Endothelial cell (in vitro differentiated cells): ENCODE measurements around the gene TSPYL4. TPM values are rescaled to one million over a fixed set of nuclear protein-coding genes. Genes with fewer than 3 reads are reported as not detected.
"Not testable (repeated sequence)": the region's sequence is repeated elsewhere in the genome, so short reads cannot be mapped to it uniquely, and the experiment has no call there.

Experiments used
- DNase-seq: peaks from one replicate; pipeline ENCODE4 v3.0.0; 2021; ENCODE audit warnings: low spot score
- H3K27ac Mint-ChIP-seq: one replicate; pipeline ENCODE4 v1.8.0; 2021; ENCODE audit warnings: mixed read lengths, inconsistent platforms; ENCODE audit not compliant: unreplicated experiment
- H3K27me3 Mint-ChIP-seq: one replicate; pipeline ENCODE4 v1.8.0; 2021; ENCODE audit warnings: mild to moderate bottlenecking, moderate library complexity, mixed read lengths, inconsistent platforms; ENCODE audit not compliant: unreplicated experiment
- H3K36me3 Mint-ChIP-seq: one replicate; pipeline ENCODE4 v1.8.0; 2021; ENCODE audit warnings: mild to moderate bottlenecking, low read depth, mixed read lengths, inconsistent platforms; ENCODE audit not compliant: unreplicated experiment
- H3K4me1 Mint-ChIP-seq: one replicate; pipeline ENCODE4 v1.8.0; 2021; ENCODE audit warnings: mild to moderate bottlenecking, mixed read lengths, inconsistent platforms; ENCODE audit not compliant: unreplicated experiment
- H3K4me3 Mint-ChIP-seq: one replicate; pipeline ENCODE4 v1.8.0; 2021; ENCODE audit warnings: mild to moderate bottlenecking, mixed read lengths, inconsistent platforms; ENCODE audit not compliant: unreplicated experiment
- H3K9me3 Mint-ChIP-seq: one replicate; pipeline ENCODE4 v1.8.0; 2021; ENCODE audit warnings: mixed read lengths, inconsistent platforms; ENCODE audit not compliant: unreplicated experiment
- CTCF ChIP-seq: fragments of 200-600 bp; sonication (generic); IDR thresholded peaks from one replicate; pipeline ENCODE4 v1.5.0; 2021; ENCODE audit warnings: antibody characterized with exemption; ENCODE audit not compliant: unreplicated experiment
- total RNA-seq: library from RNA; stranded (reverse); fragmentation: NEBNext Ultra II Directional; extraction: Animal tissue kit (Norgen Biotek cat#: 25700); gene quantifications from one replicate; pipeline ENCODE4 v1.2.1, GENCODE V29; 2021; ENCODE audit not compliant: unreplicated experiment

Gene TSPYL4
- total RNA-seq, 1 donor from 2014 or later: 21.1 TPM

- Mint-ChIP-seq H3K9me3 (no peaks in the 10 kb centered on the region), H3K27ac (no peak overlapping the region), H3K27me3 (no peaks in the 10 kb centered on the region), H3K4me1 (no peaks in the 10 kb centered on the region), H3K36me3 (no peaks in the 10 kb centered on the region), H3K4me3 (no peak overlapping the region)
- no peak for DNase-seq
- no peak for TF ChIP-seq CTCF
These were observed 33.0 kb upstream of the TSPYL4 start for GRCh38 chr6:116286773-116287358.

GRCh38 chr6:116284984-116285383, 31.1 kb upstream of the TSPYL4 start:
- not testable (repeated sequence) for H3K27ac Mint-ChIP-seq, DNase-seq, H3K36me3 Mint-ChIP-seq, H3K4me3 Mint-ChIP-seq, H3K9me3 Mint-ChIP-seq, H3K27me3 Mint-ChIP-seq
- peaks cover 15% of the 10 kb centered on the region for H3K4me1 Mint-ChIP-seq

GRCh38 chr6:116283191-116283590, 29.3 kb upstream of the TSPYL4 start:
- Mint-ChIP-seq H3K4me3 (no peak overlapping the region), H3K36me3 (peaks cover 6% of the 10 kb centered on the region), H3K27ac (no peak overlapping the region), H3K27me3 (peaks cover 6% of the 10 kb centered on the region), H3K9me3 (no peaks in the 10 kb centered on the region), H3K4me1 (peaks cover 32% of the 10 kb centered on the region)
- no peak for DNase-seq
- TF ChIP-seq CTCF: no peak

GRCh38 chr6:116282698-116283097, 28.8 kb upstream of the TSPYL4 start:
- peaks cover 6% of the 10 kb centered on the region for H3K27me3 Mint-ChIP-seq
- peaks cover 36% of the 10 kb centered on the region for H3K4me1 Mint-ChIP-seq
- peaks cover 8% of the 10 kb centered on the region for H3K36me3 Mint-ChIP-seq
- H3K9me3 Mint-ChIP-seq: no peaks in the 10 kb centered on the region
- no peak for TF ChIP-seq CTCF
- no peak overlapping the region for H3K27ac Mint-ChIP-seq
- DNase-seq: no peak
- H3K4me3 Mint-ChIP-seq: no peak overlapping the region

GRCh38 chr6:116280933-116281316, 27.1 kb upstream of the TSPYL4 start:
- Mint-ChIP-seq H3K4me3 (peak overlapping the region; percentile 98), H3K27me3 (peaks cover 10% of the 10 kb centered on the region), H3K27ac (peak overlapping the region; percentile 99), H3K36me3 (peaks cover 12% of the 10 kb centered on the region), H3K4me1 (peaks cover 51% of the 10 kb centered on the region), H3K9me3 (no peaks in the 10 kb centered on the region)
- DNase-seq: no peak
- TF ChIP-seq CTCF: no peak
